Tibial nerve (tissue), 3 donors: ENCODE data around the gene TAF4.

ENCODE experiments used
- CTCF ChIP-seq, 5 experiments: fragments of 200-600 bp in 3 of 5; fragments of 450-650 bp in 2 of 5; sonication (generic) in 3 of 5; IDR thresholded peaks; one replicate each; pipeline ENCODE4 v1.5.1; 2016 to 2019; ENCODE audit warnings: antibody characterized with exemption in 5 of 5, mild to moderate bottlenecking in 3 of 5, moderate library complexity in 2 of 5
- POLR2A ChIP-seq, 2 donors: fragments of 450-650 bp; IDR thresholded peaks; one replicate each; pipeline ENCODE4 v1.6.1; 2017; ENCODE audit warnings: antibody characterized with exemption in 2 of 2, mild to moderate bottlenecking in 2 of 2, moderate library complexity in 2 of 2

- TF ChIP-seq CTCF (IDR thresholded peaks at IDR 0.05) (no peak), POLR2A (IDR thresholded peaks at IDR 0.05) (no peak)
These were observed 25.2 kb downstream of the TAF4 start for GRCh38 chr20:62040381-62040922.
